T-cell (primary cell): ENCODE data around the gene ZNF556. TPM values are rescaled to one million over a fixed set of nuclear protein-coding genes. Genes with fewer than 3 reads are reported as not detected.
A peak's percentile ranks its signal among the peaks of the same experiment; 100 is the strongest.
"Not testable (repeated sequence)": the region's sequence is repeated elsewhere in the genome, so short reads cannot be mapped to it uniquely, and the experiment has no call there.

Source experiments
- ATAC-seq, 4 experiments: fragments of 200-7000 bp in 3 of 4; fragments of 150-1000 bp in 1 of 4; cut with Tn5 transposase; replicated peaks in 1 of 4; 1 replicate in 3 of 4; 2 replicates in 1 of 4; pipeline ENCODE4 v1.10.0; 2021; ENCODE audit warnings: moderate library complexity in 3 of 4, mild to moderate bottlenecking in 2 of 4, moderate number of reproducible peaks in 1 of 4
- CTCF ChIA-PET, 2 donors: fragments of 300-600 bp; sonication (Branson Sonifier 250); formaldehyde crosslinking; loops; one replicate each; lab custom pipeline; 2022; ENCODE audit warnings: antibody characterized with exemption in 2 of 2; lab: Charles Lee
- POLR2A ChIA-PET, 2 donors: fragments of 300-600 bp; sonication (Branson Sonifier 250); formaldehyde crosslinking; loops; one replicate each; lab custom pipeline; 2022; ENCODE audit warnings: antibody characterized with exemption in 2 of 2; lab: Charles Lee
- DNase-seq, 35 experiments: peaks; one replicate each; pipeline versions ENCODE4 v3.0.0 to v3.0.0-alpha.2; 2013 to 2023
- H3K27ac ChIP-seq: one replicate; pipeline ENCODE4 v1.5.1; 2013; ENCODE audit warnings: low read length
- H3K27me3 ChIP-seq, 2 experiments: replicated peaks in 1 of 2; 1 replicate in 1 of 2; 2 replicates in 1 of 2; pipeline versions ENCODE4 v1.6.1 to v1.7.0; 2013; ENCODE audit warnings: low read length in 1 of 2, mixed read lengths in 1 of 2; ENCODE audit not compliant: control insufficient read depth in 2 of 2, insufficient read depth in 2 of 2; ENCODE audit errors: extremely low read depth in 1 of 2
- H3K36me3 ChIP-seq, 2 donors: 1 replicate in 1 of 2; 2 replicates in 1 of 2; pipeline versions ENCODE4 v1.6.1 to v1.7.0; 2013; ENCODE audit warnings: low read length in 1 of 2; ENCODE audit not compliant: control insufficient read depth in 2 of 2, insufficient read depth in 1 of 2; ENCODE audit errors: extremely low read depth in 1 of 2
- H3K4me1 ChIP-seq, 2 experiments: 1 replicate in 1 of 2; 2 replicates in 1 of 2; pipeline versions ENCODE4 v1.6.1 to v1.7.0; 2013; ENCODE audit warnings: low read length in 2 of 2, mixed read lengths in 1 of 2; ENCODE audit not compliant: insufficient read depth in 2 of 2, control insufficient read depth in 1 of 2; ENCODE audit errors: extremely low read depth in 1 of 2
- H3K4me3 ChIP-seq, 2 donors: 1 replicate in 1 of 2; 2 replicates in 1 of 2; pipeline versions ENCODE4 v1.5.1 to v1.7.0; 2013; ENCODE audit warnings: mild to moderate bottlenecking in 2 of 2, low read length in 1 of 2, moderate library complexity in 1 of 2; ENCODE audit not compliant: control insufficient read depth in 1 of 2; ENCODE audit errors: extremely low read depth in 1 of 2
- H3K9me3 ChIP-seq: 2 replicates; pipeline ENCODE4 v1.7.0; 2013
- H3K27ac Mint-ChIP-seq, 2 donors: one replicate each; pipeline ENCODE4 v1.8.0; 2020 to 2021; ENCODE audit warnings: mild to moderate bottlenecking in 2 of 2, mixed read lengths in 2 of 2
- H3K27me3 Mint-ChIP-seq, 2 donors: one replicate each; pipeline ENCODE4 v1.8.0; 2021 to 2022; ENCODE audit warnings: mixed read lengths in 2 of 2
- H3K36me3 Mint-ChIP-seq: one replicate; pipeline ENCODE4 v1.8.0; 2021; ENCODE audit warnings: mixed read lengths
- H3K4me1 Mint-ChIP-seq, 3 donors: one replicate each; pipeline ENCODE4 v1.8.0; 2020 to 2022; ENCODE audit warnings: mixed read lengths in 3 of 3, mild to moderate bottlenecking in 1 of 3
- H3K4me3 Mint-ChIP-seq, 3 donors: one replicate each; pipeline ENCODE4 v1.8.0; 2020 to 2022; ENCODE audit warnings: mild to moderate bottlenecking in 3 of 3, mixed read lengths in 3 of 3, moderate library complexity in 3 of 3
- H3K9me3 Mint-ChIP-seq, 3 donors: one replicate each; pipeline ENCODE4 v1.8.0; 2020 to 2022; ENCODE audit warnings: mixed read lengths in 3 of 3
- WGBS: methylation state at CpG from one replicate; pipeline ENCODE4 v1.1.5; 2013; ENCODE audit warnings: missing lambda C conversion rate; ENCODE audit not compliant: insufficient coverage; 5-methylcytosine and 5-hydroxymethylcytosine counted together
- total RNA-seq, 35 experiments: library from RNA in 6 of 35; stranded (reverse) in 6 of 35; fragments of 120-200 nt in 1 of 35; gene quantifications; one replicate each; pipeline versions ENCODE4 v1.2.1 to v1.2.4 and lab custom pipeline; 2013 to 2026

ZNF556 gene
- total RNA-seq, 5 donors from 2014 or later (not counting 1 experiment from before 2014, with no cell fraction given): not detected

DNA sequence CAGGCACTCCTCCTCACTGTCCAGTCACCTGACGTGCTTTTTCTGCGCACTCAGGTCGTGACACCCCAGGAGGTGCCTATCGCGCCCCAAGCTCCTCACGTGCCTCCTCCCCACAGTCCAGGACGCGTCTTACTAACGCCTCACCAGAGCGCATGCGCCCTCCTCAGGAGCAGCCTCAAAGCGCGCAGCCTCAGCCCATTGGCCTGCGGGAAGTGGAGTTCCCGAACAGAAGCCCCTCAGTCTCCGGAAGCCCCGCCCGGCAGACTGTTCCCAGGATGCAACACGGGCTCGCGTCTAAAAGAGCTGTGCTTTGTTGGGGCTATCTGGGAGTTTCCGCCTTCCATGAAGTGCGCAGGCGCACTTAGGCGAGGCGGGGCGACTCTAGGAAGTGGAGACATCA, 8.3 kb upstream of the ZNF556 start:
- H3K4me1 Mint-ChIP-seq: peaks cover 22 to 29% (median 28%) of the 10 kb centered on the region in 3 donors
- H3K4me3 ChIP-seq: no peak overlapping the region
- H3K27me3 ChIP-seq: no peaks in the 10 kb centered on the region
- peaks cover 0 to 10% (median 9%) of the 10 kb centered on the region in 3 donors for H3K9me3 Mint-ChIP-seq
- DNase-seq (no peak), ATAC-seq (no peak)
- 86% methylated on average over 25 of the region's 27 CpGs for WGBS
- POLR2A ChIA-PET: no interaction called here
- peaks cover 0 to under 1% of the 10 kb centered on the region in 2 donors for H3K36me3 ChIP-seq
- H3K4me3 Mint-ChIP-seq: peak overlapping the region in 1 of 3 donors; percentile 30
- H3K27me3 Mint-ChIP-seq: no peaks in the 10 kb centered on the region
- peaks cover 25 to 30% of the 10 kb centered on the region in 2 experiments for H3K4me1 ChIP-seq
- H3K27ac ChIP-seq: no peak overlapping the region
- peaks cover 11% of the 10 kb centered on the region for H3K36me3 Mint-ChIP-seq
- H3K27ac Mint-ChIP-seq: no peak overlapping the region
- H3K9me3 ChIP-seq: peaks cover 7% of the 10 kb centered on the region
- CTCF ChIA-PET: no interaction called here

DNA sequence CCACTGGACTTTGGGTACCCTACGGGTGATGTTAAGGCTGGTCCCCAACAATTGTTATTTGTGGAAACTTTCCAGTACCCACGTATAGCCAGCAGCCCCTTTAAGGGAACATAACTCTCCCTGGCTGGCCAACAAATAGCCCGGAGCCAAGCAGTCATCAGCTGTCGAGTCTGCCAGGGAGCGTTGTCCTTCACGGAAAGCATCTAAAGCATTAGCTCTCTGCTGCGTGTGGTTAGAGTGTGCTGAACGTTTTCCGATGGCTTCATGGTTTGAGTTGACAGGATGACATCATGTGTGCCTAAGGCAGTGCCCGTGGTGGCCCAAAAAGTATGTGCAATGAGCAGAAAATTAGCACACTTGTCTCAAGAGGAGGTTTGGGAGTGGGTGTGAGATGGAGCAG, 3.3 kb upstream of the ZNF556 start:
- H3K27me3 ChIP-seq: peaks cover 0 to 17% of the 10 kb centered on the region in 2 experiments
- H3K4me3 ChIP-seq: no peak overlapping the region
- Mint-ChIP-seq H3K4me3 (no peak overlapping the region), H3K27ac (no peak overlapping the region), H3K36me3 (no peaks in the 10 kb centered on the region), H3K4me1 (peaks cover 0 to 5% (median 0%) of the 10 kb centered on the region in 3 donors), H3K9me3 (no peaks in the 10 kb centered on the region), H3K27me3 (peaks cover 0 to 3% of the 10 kb centered on the region in 2 donors)
- no peak for DNase-seq
- H3K36me3 ChIP-seq: no peaks in the 10 kb centered on the region
- peaks cover 0 to 4% of the 10 kb centered on the region in 2 experiments for H3K4me1 ChIP-seq
- POLR2A ChIA-PET: no interaction called here
- ATAC-seq: no peak
- no peak overlapping the region for H3K27ac ChIP-seq
- CTCF ChIA-PET: no interaction called here
- WGBS: 88% methylated on average over 10 of the region's 10 CpGs
- H3K9me3 ChIP-seq: no peaks in the 10 kb centered on the region

DNA sequence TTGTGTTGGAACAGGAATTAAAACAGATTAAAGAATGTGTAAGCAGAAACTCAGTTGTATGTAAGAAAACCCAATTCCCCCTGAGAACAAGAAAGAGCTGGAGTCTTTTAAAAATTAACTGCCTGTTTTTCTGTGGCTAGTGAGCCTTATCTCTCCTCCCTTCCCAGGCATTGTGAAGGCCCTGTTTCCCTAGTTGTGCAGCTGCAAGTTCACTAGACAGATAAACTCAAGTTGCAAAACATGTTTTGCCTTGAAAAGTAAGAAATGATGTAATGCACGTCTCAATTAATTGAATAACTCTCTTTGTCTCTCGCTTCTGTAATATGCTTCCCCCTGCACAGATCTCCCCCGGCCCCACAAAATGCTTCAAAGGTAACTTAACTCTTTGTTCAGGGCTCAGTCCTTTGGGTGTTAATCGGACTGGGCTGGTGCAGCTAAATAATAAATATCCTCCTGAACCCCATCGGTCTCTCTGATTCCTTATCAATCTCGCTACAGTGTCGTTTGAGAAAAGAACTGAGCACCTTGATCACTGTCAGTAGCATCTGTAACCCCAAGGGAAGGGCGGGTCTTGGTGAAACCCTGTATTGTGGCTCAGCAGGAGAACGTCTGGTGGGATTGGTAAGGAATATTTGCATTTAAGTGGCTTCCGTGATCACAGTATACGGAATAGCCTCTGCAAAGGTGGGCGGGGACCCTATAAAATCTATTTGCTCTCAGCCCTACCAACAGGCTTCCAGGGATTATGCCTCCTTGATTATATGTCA, 1.6 kb upstream of the ZNF556 start:
- H3K36me3 ChIP-seq: no peaks in the 10 kb centered on the region
- peaks cover 0 to 3% of the 10 kb centered on the region in 2 donors for H3K27me3 Mint-ChIP-seq
- H3K27ac ChIP-seq: no peak overlapping the region
- 33% methylated on average over 3 of the region's 12 CpGs for WGBS
- H3K4me1 ChIP-seq: no peaks in the 10 kb centered on the region
- H3K4me3 Mint-ChIP-seq: no peak overlapping the region
- H3K4me1 Mint-ChIP-seq: no peaks in the 10 kb centered on the region
- no peaks in the 10 kb centered on the region for H3K9me3 Mint-ChIP-seq
- CTCF ChIA-PET: no interaction called here
- ATAC-seq (no peak), DNase-seq (no peak)
- POLR2A ChIA-PET: no interaction called here
- H3K36me3 Mint-ChIP-seq: no peaks in the 10 kb centered on the region
- H3K4me3 ChIP-seq: no peak overlapping the region
- peaks cover 0 to 17% of the 10 kb centered on the region in 2 experiments for H3K27me3 ChIP-seq
- no peaks in the 10 kb centered on the region for H3K9me3 ChIP-seq
- H3K27ac Mint-ChIP-seq: no peak overlapping the region

DNA sequence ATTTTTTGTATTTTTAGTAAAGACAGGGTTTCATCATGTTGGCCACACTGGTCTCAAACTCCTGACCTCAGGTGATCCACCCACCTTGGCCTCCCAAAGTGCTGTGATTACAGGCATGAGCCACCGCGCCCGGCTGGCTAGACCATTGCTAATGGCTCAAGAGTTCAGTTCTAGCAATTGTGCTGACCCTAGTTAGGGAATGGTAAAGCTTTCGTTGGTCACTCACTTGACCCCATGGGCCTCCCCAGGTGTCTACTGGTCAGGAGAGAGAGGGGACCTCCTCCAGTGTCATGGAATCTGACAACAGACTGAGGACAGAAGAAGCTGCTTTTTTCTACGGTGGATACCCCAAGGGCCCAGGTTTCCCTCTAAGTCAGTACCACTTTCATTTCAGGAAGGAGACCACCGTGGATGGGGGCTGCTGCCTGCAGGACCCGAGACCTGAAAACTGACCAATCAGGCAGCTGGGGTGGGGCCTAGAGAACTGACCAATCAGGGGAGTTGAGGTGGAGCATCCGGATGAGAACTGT, 575 bp upstream of the ZNF556 start:
- no peaks in the 10 kb centered on the region for H3K36me3 Mint-ChIP-seq

DNA sequence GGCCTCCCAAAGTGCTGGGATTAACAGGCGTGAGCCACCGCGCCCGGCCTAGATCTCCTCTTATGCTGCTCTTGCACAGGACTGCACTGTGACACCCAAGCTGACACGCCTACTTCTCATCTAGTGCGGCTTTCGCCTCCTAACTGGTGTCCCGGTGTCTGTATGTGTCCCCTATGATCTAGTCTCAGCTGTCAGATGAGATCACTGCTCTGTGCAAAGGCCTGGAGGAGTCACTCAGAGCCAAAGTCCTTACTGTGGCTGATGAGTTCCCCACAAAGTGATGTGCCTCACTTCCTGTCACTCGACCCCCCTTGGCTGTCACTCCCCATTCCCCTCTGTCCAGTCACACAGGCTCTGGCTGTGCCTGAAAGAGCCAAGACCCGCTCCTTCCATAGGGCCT, 2.5 kb downstream of the ZNF556 start:
- Mint-ChIP-seq H3K27ac (no peak overlapping the region), H3K9me3 (no peaks in the 10 kb centered on the region), H3K4me3 (no peak overlapping the region), H3K36me3 (no peaks in the 10 kb centered on the region), H3K4me1 (peaks cover 0 to 9% (median 2%) of the 10 kb centered on the region in 3 donors), H3K27me3 (peaks cover 0 to 3% of the 10 kb centered on the region in 2 donors)
- ChIA-PET CTCF (no interaction called here), POLR2A (no interaction called here)
- H3K27me3 ChIP-seq: peaks cover 0 to 16% of the 10 kb centered on the region in 2 experiments
- 73% methylated on average over 9 of the region's 10 CpGs for WGBS
- DNase-seq: no peak
- no peak for ATAC-seq
- H3K9me3 ChIP-seq: no peaks in the 10 kb centered on the region
- H3K4me1 ChIP-seq: peaks cover 0 to 3% of the 10 kb centered on the region in 2 experiments
- H3K4me3 ChIP-seq: no peak overlapping the region
- H3K36me3 ChIP-seq: no peaks in the 10 kb centered on the region
- no peak overlapping the region for H3K27ac ChIP-seq

More for the DNA sequence above, 575 bp upstream of the ZNF556 start:
- no peak for DNase-seq
- ChIA-PET CTCF (no interaction called here), POLR2A (no interaction called here)
- ATAC-seq: no peak
- Mint-ChIP-seq H3K4me3 (no peak overlapping the region), H3K9me3 (no peaks in the 10 kb centered on the region), H3K27ac (no peak overlapping the region), H3K4me1 (peaks cover 0 to 4% (median 0%) of the 10 kb centered on the region in 3 donors), H3K27me3 (peaks cover 0 to 3% of the 10 kb centered on the region in 2 donors)
- Histone ChIP-seq H3K36me3 (no peaks in the 10 kb centered on the region), H3K4me3 (no peak overlapping the region), H3K4me1 (no peaks in the 10 kb centered on the region), H3K27ac (no peak overlapping the region), H3K27me3 (peaks cover 0 to 17% of the 10 kb centered on the region in 2 experiments), H3K9me3 (no peaks in the 10 kb centered on the region)
- WGBS: 100% methylated on average over 3 of the region's 8 CpGs

DNA sequence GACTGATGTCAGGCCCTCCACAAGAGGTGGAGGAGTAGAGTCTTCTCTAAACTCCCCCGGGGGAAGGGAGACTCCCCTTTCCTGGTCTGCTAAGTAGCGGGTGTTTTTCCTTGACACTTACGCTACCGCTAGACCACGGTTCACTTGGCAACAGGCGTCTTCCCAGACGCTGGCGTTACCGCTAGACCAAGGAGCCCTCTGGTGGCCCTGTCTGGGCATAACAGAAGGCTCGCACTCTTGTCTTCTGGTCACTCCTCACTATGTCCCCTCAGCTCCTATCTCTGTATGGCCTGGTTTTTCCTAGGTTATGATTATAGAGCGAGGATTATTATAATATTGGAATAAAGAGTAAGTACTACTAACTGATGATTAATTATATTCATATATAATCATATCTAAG, 5.0 kb downstream of the ZNF556 start:
- ATAC-seq, H3K9me3 Mint-ChIP-seq, H3K9me3 ChIP-seq, H3K27ac ChIP-seq, H3K27ac Mint-ChIP-seq, H3K27me3 Mint-ChIP-seq, H3K27me3 ChIP-seq, H3K36me3 Mint-ChIP-seq, H3K4me1 ChIP-seq, H3K4me3 ChIP-seq, POLR2A ChIA-PET, H3K4me3 Mint-ChIP-seq, H3K36me3 ChIP-seq, H3K4me1 Mint-ChIP-seq: not testable (repeated sequence)
- CTCF ChIA-PET: interaction anchor here in 1 of 2 donors (0.7 kb wide), 1 partner anchor 56 kb away, joined by 6 read pairs; no protein-coding TSS in a partner anchor
- WGBS: no CpG with 5 or more reads among the region's 11 CpGs
- DNase-seq: peak in 6 of 35 experiments; percentile 8 to 29 (median 13)
